Measurements from ENCODE around the gene TRAF3.

Gene TRAF3

DNA sequence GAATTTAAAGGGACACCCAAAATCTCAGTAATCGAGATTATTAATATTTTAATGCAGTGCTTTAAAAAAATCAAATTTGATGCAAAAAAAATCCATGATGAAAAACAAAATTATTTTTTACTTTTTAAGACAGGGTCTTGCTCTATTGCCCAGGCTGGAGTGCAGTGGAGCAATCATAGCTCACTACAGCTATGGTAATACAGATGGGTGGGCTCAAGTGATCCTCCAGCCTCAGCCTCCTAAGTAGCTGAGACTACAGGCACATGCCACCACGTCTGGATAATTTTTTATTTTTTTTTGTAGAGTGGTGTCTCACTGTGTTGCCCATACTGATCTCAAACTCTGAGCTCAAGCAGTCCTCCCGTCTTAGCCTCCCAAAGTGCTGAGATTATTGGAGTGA, 62.9 kb downstream of the TRAF3 start:
- H3K23ac ChIP-seq (ENCODE audit: low read length): no peak overlapping the region
- no peak overlapping the region for H2BK120ac ChIP-seq (ENCODE audit: low read depth, low read length)
- H3K36me3 ChIP-seq (ENCODE audit: control insufficient read depth, insufficient read depth, low read length): no peaks in the 10 kb centered on the region
- H4K8ac ChIP-seq (ENCODE audit: low read depth, low read length): no peak overlapping the region
- H3K4me1 ChIP-seq (ENCODE audit: control insufficient read depth, low read depth, low read length): no peaks in the 10 kb centered on the region
- no peaks in the 10 kb centered on the region for H3K79me1 ChIP-seq (ENCODE audit: low read length)
- H3K18ac ChIP-seq (ENCODE audit: low read length): no peak overlapping the region
- DNase-seq: no peak
- no peak overlapping the region for H3K4me2 ChIP-seq (ENCODE audit: low read length)
- H3K79me2 ChIP-seq (ENCODE audit: control insufficient read depth, insufficient read depth, low read length): no peaks in the 10 kb centered on the region
- no peak overlapping the region for H3K9ac ChIP-seq (ENCODE audit: low read length)
- H3K4ac ChIP-seq (ENCODE audit: low read depth, low read length): no peak overlapping the region
- no CpG with 5 or more reads among the region's 3 CpGs for WGBS (ENCODE audit: extremely low coverage, insufficient coverage, low lambda C conversion rate)
- H2AK5ac ChIP-seq (ENCODE audit: low read length): no peak overlapping the region
- H3K4me3 ChIP-seq (ENCODE audit: low read length): no peak overlapping the region
- no peak overlapping the region for H2BK5ac ChIP-seq (ENCODE audit: low read length)
- no peak overlapping the region for H2BK15ac ChIP-seq (replicated peaks; ENCODE audit: low read depth)
- H3K27me3 ChIP-seq (ENCODE audit: insufficient read depth, low read length, poor library complexity): no peaks in the 10 kb centered on the region
- no peak overlapping the region for H3K27ac ChIP-seq (ENCODE audit: low read depth, low read length)
- H3K56ac ChIP-seq (ENCODE audit: low read length): no peak overlapping the region
- H4K5ac ChIP-seq (ENCODE audit: low read length): no peak overlapping the region

DNA sequence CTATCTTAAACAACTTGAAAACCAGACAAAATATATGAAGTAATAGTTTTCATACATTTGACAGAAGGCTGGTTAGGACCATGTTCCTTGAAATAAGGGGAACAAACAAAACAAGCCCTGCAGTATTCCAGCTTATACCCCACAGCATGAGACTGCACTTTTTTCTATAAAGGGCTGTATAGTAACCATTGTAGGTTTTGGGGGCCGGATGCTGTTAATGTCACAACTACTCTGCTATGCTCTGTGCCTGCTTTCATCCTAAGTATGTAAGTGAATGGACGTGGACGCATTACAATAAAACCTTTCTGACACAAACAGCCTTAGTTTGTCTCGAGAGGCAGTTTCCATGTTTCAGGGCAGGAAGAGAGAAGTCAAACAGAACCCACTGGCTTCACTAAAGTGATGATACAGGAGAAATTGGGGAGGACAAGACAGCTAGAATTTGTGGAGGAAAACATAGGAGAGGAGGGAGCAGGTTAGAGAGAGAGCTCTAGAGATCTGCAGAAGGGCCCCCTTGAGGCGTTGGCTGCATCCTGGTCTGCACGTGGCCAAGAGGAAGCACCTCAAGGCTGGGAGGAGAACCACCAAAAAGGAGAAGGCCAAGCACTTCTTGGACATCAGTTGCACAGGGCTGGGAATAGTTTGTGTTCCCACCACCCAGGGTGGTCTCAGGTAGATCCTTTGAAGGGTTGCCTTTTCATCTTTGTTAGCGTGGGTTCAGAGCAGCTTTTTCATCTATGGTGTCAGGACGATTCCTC, 63.7 kb downstream of the TRAF3 start:
- H4K5ac ChIP-seq (ENCODE audit: low read length): no peak overlapping the region
- no peak overlapping the region for H3K4me2 ChIP-seq (ENCODE audit: low read length)
- H3K36me3 ChIP-seq (ENCODE audit: control insufficient read depth, insufficient read depth, low read length): no peaks in the 10 kb centered on the region
- no peak for DNase-seq
- WGBS (ENCODE audit: extremely low coverage, insufficient coverage, low lambda C conversion rate): no CpG with 5 or more reads among the region's 8 CpGs
- H3K23ac ChIP-seq (ENCODE audit: low read length): peak overlapping the region; percentile 66
- H2BK5ac ChIP-seq (ENCODE audit: low read length): no peak overlapping the region
- no peak overlapping the region for H3K18ac ChIP-seq (ENCODE audit: low read length)
- no peak overlapping the region for H3K27ac ChIP-seq (ENCODE audit: low read depth, low read length)
- H2BK120ac ChIP-seq (ENCODE audit: low read depth, low read length): no peak overlapping the region
- no peaks in the 10 kb centered on the region for H3K27me3 ChIP-seq (ENCODE audit: insufficient read depth, low read length, poor library complexity)
- H3K79me1 ChIP-seq (ENCODE audit: low read length): no peaks in the 10 kb centered on the region
- no peak overlapping the region for H2AK5ac ChIP-seq (ENCODE audit: low read length)
- no peaks in the 10 kb centered on the region for H3K4me1 ChIP-seq (ENCODE audit: control insufficient read depth, low read depth, low read length)
- no peak overlapping the region for H3K4me3 ChIP-seq (ENCODE audit: low read length)
- H2BK15ac ChIP-seq (replicated peaks; ENCODE audit: low read depth): no peak overlapping the region
- H4K8ac ChIP-seq (ENCODE audit: low read depth, low read length): no peak overlapping the region
- no peak overlapping the region for H3K9ac ChIP-seq (ENCODE audit: low read length)
- H3K56ac ChIP-seq (ENCODE audit: low read length): no peak overlapping the region
- H3K79me2 ChIP-seq (ENCODE audit: control insufficient read depth, insufficient read depth, low read length): no peaks in the 10 kb centered on the region
- no peak overlapping the region for H3K4ac ChIP-seq (ENCODE audit: low read depth, low read length)

DNA sequence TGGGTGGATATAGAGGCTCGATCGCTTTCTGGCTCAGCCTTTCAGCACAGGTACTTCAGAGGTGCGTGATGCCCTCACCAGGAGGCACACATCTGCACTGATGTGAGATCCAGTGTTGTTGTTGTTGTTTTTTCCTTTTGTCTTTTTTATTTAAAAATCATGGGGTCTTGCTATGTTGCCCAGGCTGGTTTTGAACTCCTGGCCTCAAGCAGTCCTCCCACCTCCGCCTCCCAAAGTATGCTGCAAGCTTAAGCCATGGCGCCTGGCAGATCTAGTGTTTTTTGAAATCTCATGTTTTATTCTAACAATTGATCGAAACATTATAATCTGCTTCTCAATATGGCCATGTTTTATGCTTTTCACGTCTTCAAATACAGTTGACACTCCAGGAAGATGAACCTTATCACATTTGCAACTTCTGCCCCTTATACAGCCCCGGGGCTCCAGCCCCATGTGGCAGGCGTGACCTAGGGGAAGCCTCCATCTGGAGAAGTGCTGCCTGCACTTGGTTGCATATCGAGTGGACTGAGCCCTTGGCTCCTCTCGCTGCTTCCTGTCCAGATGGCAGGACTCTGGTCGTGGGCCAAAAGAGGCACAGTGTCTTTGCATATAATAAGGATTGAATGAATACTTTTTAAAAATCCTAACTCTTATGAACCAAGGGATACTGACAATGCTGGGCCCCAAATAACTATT, 71.7 kb downstream of the TRAF3 start:
- no peak overlapping the region for H2BK15ac ChIP-seq (replicated peaks; ENCODE audit: low read depth)
- H3K4me3 ChIP-seq (ENCODE audit: low read length): no peak overlapping the region
- H3K36me3 ChIP-seq (ENCODE audit: control insufficient read depth, insufficient read depth, low read length): no peaks in the 10 kb centered on the region
- H2BK5ac ChIP-seq (ENCODE audit: low read length): no peak overlapping the region
- H3K23ac ChIP-seq (ENCODE audit: low read length): no peak overlapping the region
- H2AK5ac ChIP-seq (ENCODE audit: low read length): no peak overlapping the region
- no peaks in the 10 kb centered on the region for H3K4me1 ChIP-seq (ENCODE audit: control insufficient read depth, low read depth, low read length)
- no peaks in the 10 kb centered on the region for H3K79me2 ChIP-seq (ENCODE audit: control insufficient read depth, insufficient read depth, low read length)
- no CpG with 5 or more reads among the region's 12 CpGs for WGBS (ENCODE audit: extremely low coverage, insufficient coverage, low lambda C conversion rate)
- no peaks in the 10 kb centered on the region for H3K79me1 ChIP-seq (ENCODE audit: low read length)
- no peak for DNase-seq
- no peak overlapping the region for H3K27ac ChIP-seq (ENCODE audit: low read depth, low read length)
- no peak overlapping the region for H3K4me2 ChIP-seq (ENCODE audit: low read length)
- H3K18ac ChIP-seq (ENCODE audit: low read length): no peak overlapping the region
- no peak overlapping the region for H3K9ac ChIP-seq (ENCODE audit: low read length)
- H2BK120ac ChIP-seq (ENCODE audit: low read depth, low read length): no peak overlapping the region
- H4K5ac ChIP-seq (ENCODE audit: low read length): no peak overlapping the region
- no peaks in the 10 kb centered on the region for H3K27me3 ChIP-seq (ENCODE audit: insufficient read depth, low read length, poor library complexity)
- H3K56ac ChIP-seq (ENCODE audit: low read length): no peak overlapping the region
- H3K4ac ChIP-seq (ENCODE audit: low read depth, low read length): no peak overlapping the region
- H4K8ac ChIP-seq (ENCODE audit: low read depth, low read length): no peak overlapping the region

DNA sequence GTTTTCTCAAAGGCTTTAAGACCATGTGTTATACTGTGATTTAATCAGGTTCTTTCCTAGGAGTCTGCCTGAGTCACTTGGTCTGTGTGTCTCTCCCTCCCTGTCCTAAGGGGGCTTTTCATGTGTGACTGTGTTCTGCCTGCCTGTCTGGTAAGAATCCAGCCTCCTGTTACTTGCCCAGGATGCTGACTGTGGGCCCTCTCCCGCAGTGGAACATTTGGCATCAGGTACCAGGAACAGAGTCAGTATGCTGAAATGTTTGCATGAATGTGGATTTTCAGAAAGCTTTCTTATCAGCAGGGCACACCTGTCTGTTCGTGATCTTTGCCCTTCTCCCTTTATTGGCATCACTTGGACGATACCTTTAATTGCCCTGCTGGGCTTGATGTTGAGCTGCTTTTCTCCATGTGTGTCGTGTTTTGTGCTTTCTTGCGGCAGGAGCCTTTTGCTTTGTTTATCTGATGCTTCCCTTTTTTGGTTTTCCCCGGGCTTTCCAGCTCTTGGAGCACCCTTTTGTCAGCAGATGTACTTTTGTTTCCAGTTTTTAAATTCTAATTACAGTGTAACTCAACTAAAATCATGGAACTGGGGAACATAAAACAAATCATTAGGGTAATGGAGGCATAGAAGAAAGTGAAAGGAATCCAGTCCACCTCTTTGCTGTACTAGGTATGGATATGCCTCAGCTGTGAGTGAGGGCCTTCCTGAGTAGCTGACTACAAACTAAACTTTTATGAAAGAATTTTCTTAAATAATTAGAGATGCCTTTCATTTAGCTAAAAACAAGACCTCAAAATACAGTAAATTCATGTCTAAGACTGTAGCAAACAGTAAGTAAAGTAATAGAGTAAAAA, 72.5 kb downstream of the TRAF3 start:
- no peak overlapping the region for H3K9ac ChIP-seq (ENCODE audit: low read length)
- no peaks in the 10 kb centered on the region for H3K4me1 ChIP-seq (ENCODE audit: control insufficient read depth, low read depth, low read length)
- no peak overlapping the region for H3K23ac ChIP-seq (ENCODE audit: low read length)
- no peak overlapping the region for H2BK5ac ChIP-seq (ENCODE audit: low read length)
- no peak overlapping the region for H3K4me2 ChIP-seq (ENCODE audit: low read length)
- no peak overlapping the region for H3K18ac ChIP-seq (ENCODE audit: low read length)
- H3K27me3 ChIP-seq (ENCODE audit: insufficient read depth, low read length, poor library complexity): no peaks in the 10 kb centered on the region
- WGBS (ENCODE audit: extremely low coverage, insufficient coverage, low lambda C conversion rate): no CpG with 5 or more reads among the region's 6 CpGs
- no peak for DNase-seq
- no peaks in the 10 kb centered on the region for H3K36me3 ChIP-seq (ENCODE audit: control insufficient read depth, insufficient read depth, low read length)
- H3K27ac ChIP-seq (ENCODE audit: low read depth, low read length): no peak overlapping the region
- no peaks in the 10 kb centered on the region for H3K79me2 ChIP-seq (ENCODE audit: control insufficient read depth, insufficient read depth, low read length)
- H3K56ac ChIP-seq (ENCODE audit: low read length): no peak overlapping the region
- no peak overlapping the region for H4K8ac ChIP-seq (ENCODE audit: low read depth, low read length)
- H2BK120ac ChIP-seq (ENCODE audit: low read depth, low read length): no peak overlapping the region
- H2BK15ac ChIP-seq (replicated peaks; ENCODE audit: low read depth): no peak overlapping the region
- no peak overlapping the region for H3K4ac ChIP-seq (ENCODE audit: low read depth, low read length)
- H3K79me1 ChIP-seq (ENCODE audit: low read length): no peaks in the 10 kb centered on the region
- H3K4me3 ChIP-seq (ENCODE audit: low read length): no peak overlapping the region
- no peak overlapping the region for H2AK5ac ChIP-seq (ENCODE audit: low read length)
- no peak overlapping the region for H4K5ac ChIP-seq (ENCODE audit: low read length)

DNA sequence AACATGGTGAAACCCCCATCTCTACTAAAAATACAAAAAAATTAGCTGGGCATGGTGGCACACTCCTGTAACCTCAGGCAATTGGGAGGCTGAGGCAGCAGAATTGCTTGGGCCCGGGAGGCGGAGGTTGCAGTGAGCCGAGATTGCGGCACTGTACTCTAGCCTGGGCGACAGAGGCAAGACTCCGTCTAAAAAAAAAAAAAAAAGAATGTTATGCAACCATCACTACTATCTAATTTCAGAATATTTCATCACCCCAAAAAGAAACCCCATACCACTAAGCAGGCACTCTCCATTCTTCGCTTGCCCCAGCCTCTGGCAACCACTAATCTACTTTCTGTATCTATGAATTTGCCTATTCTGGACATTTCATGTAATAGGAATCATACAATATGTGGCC, 76.4 kb downstream of the TRAF3 start:
- Histone ChIP-seq H3K9ac (ENCODE audit: low read length) (no peak overlapping the region), H3K27ac (ENCODE audit: low read depth, low read length) (no peak overlapping the region), H3K79me2 (ENCODE audit: control insufficient read depth, insufficient read depth, low read length) (no peaks in the 10 kb centered on the region), H4K8ac (ENCODE audit: low read depth, low read length) (no peak overlapping the region), H2BK5ac (ENCODE audit: low read length) (no peak overlapping the region), H3K79me1 (ENCODE audit: low read length) (no peaks in the 10 kb centered on the region), H2BK120ac (ENCODE audit: low read depth, low read length) (no peak overlapping the region), H2BK15ac (replicated peaks; ENCODE audit: low read depth) (no peak overlapping the region), H2AK5ac (ENCODE audit: low read length) (no peak overlapping the region), H3K18ac (ENCODE audit: low read length) (no peak overlapping the region), H3K4me3 (ENCODE audit: low read length) (no peak overlapping the region), H3K4me1 (ENCODE audit: control insufficient read depth, low read depth, low read length) (no peaks in the 10 kb centered on the region), H3K27me3 (ENCODE audit: insufficient read depth, low read length, poor library complexity) (no peaks in the 10 kb centered on the region), H4K5ac (ENCODE audit: low read length) (no peak overlapping the region), H3K4ac (ENCODE audit: low read depth, low read length) (no peak overlapping the region), H3K23ac (ENCODE audit: low read length) (no peak overlapping the region), H3K4me2 (ENCODE audit: low read length) (no peak overlapping the region), H3K36me3 (ENCODE audit: control insufficient read depth, insufficient read depth, low read length) (no peaks in the 10 kb centered on the region), H3K56ac (ENCODE audit: low read length) (no peak overlapping the region)
- no CpG with 5 or more reads among the region's 7 CpGs for WGBS (ENCODE audit: extremely low coverage, insufficient coverage, low lambda C conversion rate)
- DNase-seq: no peak
